ENCODE measurements around the gene PLPPR3. TPM values are rescaled to one million over a fixed set of nuclear protein-coding genes. Genes with fewer than 3 reads are reported as not detected.
"Not testable (repeated sequence)": the region's sequence is repeated elsewhere in the genome, so short reads cannot be mapped to it uniquely, and the experiment has no call there.

PLPPR3 gene
- total RNA-seq, 1 donor from 2014 or later = 0.75 TPM

GRCh38 chr19:823565-824121 is 1.9 kb upstream of the PLPPR3 start:
- DNase-seq (ENCODE audit: low read depth) = no peak
- TF ChIP-seq, protein P1, sequence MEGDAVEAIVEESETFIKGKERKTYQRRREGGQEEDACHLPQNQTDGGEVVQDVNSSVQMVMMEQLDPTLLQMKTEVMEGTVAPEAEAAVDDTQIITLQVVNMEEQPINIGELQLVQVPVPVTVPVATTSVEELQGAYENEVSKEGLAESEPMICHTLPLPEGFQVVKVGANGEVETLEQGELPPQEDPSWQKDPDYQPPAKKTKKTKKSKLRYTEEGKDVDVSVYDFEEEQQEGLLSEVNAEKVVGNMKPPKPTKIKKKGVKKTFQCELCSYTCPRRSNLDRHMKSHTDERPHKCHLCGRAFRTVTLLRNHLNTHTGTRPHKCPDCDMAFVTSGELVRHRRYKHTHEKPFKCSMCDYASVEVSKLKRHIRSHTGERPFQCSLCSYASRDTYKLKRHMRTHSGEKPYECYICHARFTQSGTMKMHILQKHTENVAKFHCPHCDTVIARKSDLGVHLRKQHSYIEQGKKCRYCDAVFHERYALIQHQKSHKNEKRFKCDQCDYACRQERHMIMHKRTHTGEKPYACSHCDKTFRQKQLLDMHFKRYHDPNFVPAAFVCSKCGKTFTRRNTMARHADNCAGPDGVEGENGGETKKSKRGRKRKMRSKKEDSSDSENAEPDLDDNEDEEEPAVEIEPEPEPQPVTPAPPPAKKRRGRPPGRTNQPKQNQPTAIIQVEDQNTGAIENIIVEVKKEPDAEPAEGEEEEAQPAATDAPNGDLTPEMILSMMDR (conservative IDR thresholded peaks at IDR 0.05; ENCODE audit: low read depth, low read length) = no peak
- H3K4me3 ChIP-seq (ENCODE audit: low read depth, low read length) = no peak overlapping the region

GRCh38 chr19:821231-821824 is 427 bp downstream of the PLPPR3 start:
- TF ChIP-seq, protein P1 (conservative IDR thresholded peaks at IDR 0.05; ENCODE audit: low read depth, low read length) = no peak
- no peak overlapping the region for H3K4me3 ChIP-seq (ENCODE audit: low read depth, low read length)
- DNase-seq (ENCODE audit: low read depth) = no peak

GRCh38 chr19:820212-820611 is 1.5 kb downstream of the PLPPR3 start:
- DNase-seq (ENCODE audit: low read depth); H3K4me3 ChIP-seq (ENCODE audit: low read depth, low read length): not testable (repeated sequence)

GRCh38 chr19:816500-816857 is 5.3 kb downstream of the PLPPR3 start:
- no peak for DNase-seq (ENCODE audit: low read depth)
- no peak overlapping the region for H3K4me3 ChIP-seq (ENCODE audit: low read depth, low read length)
- TF ChIP-seq, protein P1 (conservative IDR thresholded peaks at IDR 0.05; ENCODE audit: low read depth, low read length) = no peak

GRCh38 chr19:815775-816499 is 5.8 kb downstream of the PLPPR3 start:
- DNase-seq (ENCODE audit: low read depth) = no peak
- TF ChIP-seq, protein P1 (conservative IDR thresholded peaks at IDR 0.05; ENCODE audit: low read depth, low read length) = no peak
- no peak overlapping the region for H3K4me3 ChIP-seq (ENCODE audit: low read depth, low read length)

DNA sequence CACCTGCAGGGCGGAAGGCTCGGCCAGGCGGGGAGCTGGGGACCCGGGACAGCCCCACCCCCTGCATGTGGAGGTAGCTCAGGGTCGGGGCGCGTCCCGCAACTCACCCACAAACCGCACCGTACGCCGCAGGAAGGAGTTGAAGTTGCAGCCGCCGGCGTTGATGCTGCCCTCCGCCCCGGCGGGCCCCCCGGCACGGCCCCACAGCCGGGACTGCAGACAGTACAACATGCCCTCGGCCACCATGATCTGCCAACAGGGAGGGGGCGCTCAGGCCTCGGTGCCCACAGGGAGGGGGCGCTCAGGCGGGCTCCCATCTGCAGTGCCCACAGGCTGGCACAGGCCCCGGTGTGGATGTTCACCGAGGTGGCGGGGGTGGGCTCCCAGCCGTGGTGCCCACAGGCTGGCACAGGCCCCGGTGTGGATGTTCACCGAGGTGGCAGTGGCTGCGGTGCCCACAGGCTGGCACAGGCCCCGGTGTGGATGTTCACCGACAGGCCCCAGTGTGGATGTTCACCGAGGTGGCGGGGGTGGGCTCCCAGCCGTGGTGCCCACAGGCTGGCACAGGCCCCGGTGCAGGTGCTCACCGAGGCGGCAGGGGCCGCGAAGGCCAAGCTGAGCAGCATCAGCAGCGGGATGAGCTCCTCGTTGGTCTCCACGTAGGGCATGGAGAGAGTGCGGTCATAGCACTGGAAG is 6.5 kb downstream of the PLPPR3 start:
- TF ChIP-seq, protein P1 (conservative IDR thresholded peaks at IDR 0.05; ENCODE audit: low read depth, low read length) = no peak
- no peak for DNase-seq (ENCODE audit: low read depth)
- H3K4me3 ChIP-seq (ENCODE audit: low read depth, low read length) = no peak overlapping the region

Data from epithelial cell of proximal tubule (primary cell).